ENCODE measurements around the gene THSD4. TPM values are rescaled to one million over a fixed set of nuclear protein-coding genes. Genes with fewer than 3 reads are reported as not detected.

The THSD4 gene
- total RNA-seq, 1 experiment from 2014 or later: 65.4 TPM

GRCh38 chr15:71634820-71635560 is 519.7 kb downstream of the THSD4 start:
- Histone ChIP-seq H3K27ac (ENCODE audit: low read length) (no peak overlapping the region), H3K36me3 (ENCODE audit: control insufficient read depth, insufficient read depth, low read length) (no peaks in the 10 kb centered on the region), H3K4me3 (ENCODE audit: low read depth in 2 of 2, low read length in 2 of 2) (no peak overlapping the region), H3K27me3 (ENCODE audit: control insufficient read depth, insufficient read depth, low read length) (no peaks in the 10 kb centered on the region), H3K9me3 (ENCODE audit: control insufficient read depth, insufficient read depth, low read depth, low read length) (no peaks in the 10 kb centered on the region), H3K4me1 (ENCODE audit: control insufficient read depth, insufficient read depth, low read length) (no peaks in the 10 kb centered on the region; the same call in 1 of the 2 replicates)
- ATAC-seq (no peak), DNase-seq (ENCODE audit: low read depth, low spot score) (no peak)
- intact Hi-C loops (cut with micrococcal nuclease; ENCODE audit: unreplicated experiment) (loop anchor here (5.0 kb wide), 1 partner anchor 58 kb away; no protein-coding TSS in a partner anchor), in situ Hi-C loops (cut with HindIII; ENCODE audit: low pct_unique_long_range_greater_than_20kb, low sequenced_read_pairs) (no loop called here)
- POLR2A ChIA-PET: interaction anchor here (0.8 kb wide), 1 partner anchor 40 kb away, joined by 3 read pairs; no protein-coding TSS in a partner anchor
- no peak for TF ChIP-seq CTCF (IDR thresholded peaks at IDR 0.05)
- no peak for TF ChIP-seq POLR2AphosphoS5 (IDR thresholded peaks at IDR 0.05; ENCODE audit: low read depth, low read length)
- TF ChIP-seq TCF7L2 (IDR thresholded peaks at IDR 0.05; ENCODE audit: low read depth, low read length): no peak
- TF ChIP-seq SIN3A (IDR thresholded peaks at IDR 0.05; ENCODE audit: borderline replicate concordance, insufficient read depth, low read depth, low read length): no peak
- no peak for TF ChIP-seq REST (IDR thresholded peaks at IDR 0.05; ENCODE audit: insufficient read depth in 1 of 2, low read depth in 2 of 2, low read length in 1 of 2)
- CTCF ChIA-PET: no interaction called here
- no TSS peak for BruUV-seq (replicated peaks)

GRCh38 chr15:71635735-71636134 is 520.5 kb downstream of the THSD4 start:
- Histone ChIP-seq H3K27ac (ENCODE audit: low read length) (no peak overlapping the region), H3K9me3 (ENCODE audit: control insufficient read depth, insufficient read depth, low read depth, low read length) (no peaks in the 10 kb centered on the region), H3K4me3 (ENCODE audit: low read depth in 2 of 2, low read length in 2 of 2) (no peak overlapping the region), H3K27me3 (ENCODE audit: control insufficient read depth, insufficient read depth, low read length) (no peaks in the 10 kb centered on the region), H3K36me3 (ENCODE audit: control insufficient read depth, insufficient read depth, low read length) (no peaks in the 10 kb centered on the region), H3K4me1 (ENCODE audit: control insufficient read depth, insufficient read depth, low read length) (no peaks in the 10 kb centered on the region; the same call in 1 of the 2 replicates)
- BruUV-seq (replicated peaks): no TSS peak
- POLR2A ChIA-PET: interaction anchor here (0.8 kb wide), 1 partner anchor 41 kb away, joined by 3 read pairs; no protein-coding TSS in a partner anchor
- TF ChIP-seq REST (IDR thresholded peaks at IDR 0.05; ENCODE audit: insufficient read depth in 1 of 2, low read depth in 2 of 2, low read length in 1 of 2) (no peak), SIN3A (IDR thresholded peaks at IDR 0.05; ENCODE audit: borderline replicate concordance, insufficient read depth, low read depth, low read length) (no peak), CTCF (IDR thresholded peaks at IDR 0.05) (no peak), TCF7L2 (IDR thresholded peaks at IDR 0.05; ENCODE audit: low read depth, low read length) (no peak), POLR2AphosphoS5 (IDR thresholded peaks at IDR 0.05; ENCODE audit: low read depth, low read length) (no peak)
- ATAC-seq (no peak), DNase-seq (ENCODE audit: low read depth, low spot score) (no peak)
- intact Hi-C loops (cut with micrococcal nuclease; ENCODE audit: unreplicated experiment): no loop called here
- in situ Hi-C loops (cut with HindIII; ENCODE audit: low pct_unique_long_range_greater_than_20kb, low sequenced_read_pairs): no loop called here
- CTCF ChIA-PET: no interaction called here
